Choroid plexus epithelial cell (primary cell): ENCODE measurements around the gene DGKD.
"Not testable (repeated sequence)": the region's sequence is repeated elsewhere in the genome, so short reads cannot be mapped to it uniquely, and the experiment has no call there.

Experiments used
- DNase-seq: peaks from one replicate; pipeline ENCODE4 v3.0.0-alpha.2; 2010; ENCODE audit warnings: low read depth
- H3K4me3 ChIP-seq: 2 replicates; pipeline ENCODE4 v1.5.1; 2011; ENCODE audit warnings: low read depth, mild to moderate bottlenecking, control low read depth, low read length, moderate library complexity
- CTCF ChIP-seq: conservative IDR thresholded peaks from 2 replicates; pipeline ENCODE4 v1.5.1; 2011; ENCODE audit warnings: low read depth, mild to moderate bottlenecking, control low read depth, inconsistent platforms, low read length, moderate library complexity

The DGKD gene

DNA sequence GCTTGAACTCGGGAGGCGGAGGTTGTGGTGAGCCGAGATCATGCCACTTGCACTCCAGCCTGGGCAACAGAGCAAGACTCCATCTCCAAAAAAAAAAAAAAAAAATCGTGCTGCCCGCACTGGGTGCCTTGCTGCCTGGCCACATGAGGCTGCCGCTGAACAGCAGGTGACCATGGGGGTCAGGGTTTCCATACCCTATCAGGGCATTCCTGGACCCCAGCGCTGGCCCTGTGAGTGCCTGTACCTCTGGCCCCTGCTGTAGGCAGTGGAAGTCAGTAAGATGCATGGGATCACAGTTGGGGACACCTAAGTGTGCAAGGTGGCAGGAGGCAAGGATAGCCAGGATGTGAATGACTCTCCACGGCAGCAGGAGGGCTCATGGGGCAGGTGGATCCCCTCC lies 27.8 kb upstream of the DGKD start:
- H3K4me3 ChIP-seq, result no peak overlapping the region
- no peak for DNase-seq
- no peak for TF ChIP-seq CTCF

- DNase-seq, result no peak
- no peak overlapping the region for H3K4me3 ChIP-seq
- TF ChIP-seq CTCF, result no peak
Observed at GRCh38 chr2:233328922-233329321, 25.4 kb upstream of the DGKD start.

DNA sequence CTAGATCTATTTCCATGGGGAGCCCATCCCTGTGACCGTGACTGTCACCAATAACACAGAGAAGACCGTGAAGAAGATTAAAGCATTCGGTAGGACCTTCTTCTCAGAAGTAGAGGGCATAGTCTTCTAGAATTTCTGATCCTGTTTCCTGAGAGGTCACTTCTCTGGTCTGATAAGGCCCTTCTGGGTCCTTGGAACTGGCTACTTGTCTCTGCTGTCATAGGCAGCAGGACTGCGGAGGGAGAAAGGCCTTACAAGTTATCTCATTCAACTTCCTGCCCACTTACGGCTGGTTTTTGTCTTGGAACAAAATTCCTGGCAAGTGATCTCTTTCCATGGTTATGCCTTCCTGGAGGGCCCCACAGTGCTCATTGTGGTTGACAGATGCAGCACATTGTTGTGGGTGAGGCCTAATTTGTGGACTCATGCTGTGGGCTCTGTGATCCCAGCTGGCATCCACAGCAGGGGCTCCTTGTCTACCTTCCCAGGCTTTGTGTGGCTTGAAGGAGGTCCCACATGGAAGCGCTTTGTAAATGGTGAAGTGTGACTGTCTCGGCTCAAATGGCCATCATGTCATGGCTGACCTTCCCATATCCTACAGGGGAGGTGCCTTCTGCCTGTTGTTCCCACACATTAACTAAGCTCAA lies 24.7 kb upstream of the DGKD start:
- no peak overlapping the region for H3K4me3 ChIP-seq
- no peak for TF ChIP-seq CTCF
- DNase-seq, result no peak

DNA sequence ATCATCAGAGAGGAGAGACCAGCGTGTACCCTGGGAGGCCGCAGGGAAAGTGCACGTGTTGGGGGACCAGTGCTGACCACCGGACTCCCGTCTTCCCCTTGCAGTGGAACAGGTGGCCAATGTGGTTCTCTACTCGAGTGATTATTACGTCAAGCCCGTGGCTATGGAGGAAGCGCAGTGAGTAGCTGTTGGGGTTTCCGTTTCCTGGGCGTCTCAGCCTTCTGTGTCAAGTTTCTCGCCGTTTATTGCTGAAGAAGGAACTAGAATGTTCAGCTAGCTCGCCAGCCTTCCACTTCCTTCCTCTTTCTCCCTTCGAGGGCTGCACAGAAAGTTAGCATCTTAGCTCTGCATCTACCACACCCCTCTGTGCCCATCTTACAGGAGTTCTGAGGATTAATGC lies 22.8 kb upstream of the DGKD start:
- DNase-seq, result no peak
- no peak overlapping the region for H3K4me3 ChIP-seq
- no peak for TF ChIP-seq CTCF

DNA sequence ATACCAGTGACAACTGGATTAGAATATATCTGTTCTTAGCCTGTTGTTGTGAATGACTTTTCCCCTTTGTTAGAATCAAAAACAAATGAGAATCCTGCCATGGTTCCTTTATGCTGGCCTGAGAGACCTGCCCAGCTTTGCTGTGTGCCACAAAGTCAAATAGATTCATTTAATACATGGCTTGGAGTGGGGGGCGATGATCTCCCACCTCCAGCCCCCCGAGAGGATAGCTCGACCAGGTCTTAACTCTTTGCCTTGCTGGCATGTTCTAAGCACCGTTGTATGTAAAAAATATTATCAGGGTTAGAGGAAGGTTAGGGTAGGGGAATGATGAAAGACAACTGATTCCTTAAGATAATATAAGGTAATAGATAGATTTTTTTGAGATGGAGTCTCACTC lies 22.2 kb upstream of the DGKD start:
- DNase-seq, result no peak
- H3K4me3 ChIP-seq, result no peak overlapping the region
- no peak for TF ChIP-seq CTCF

- H3K4me3 ChIP-seq, result no peak overlapping the region
- no peak for TF ChIP-seq CTCF
- DNase-seq, result no peak
Observed at GRCh38 chr2:233334915-233335314, 19.4 kb upstream of the DGKD start.

- not testable (repeated sequence) for H3K4me3 ChIP-seq, DNase-seq
Observed at GRCh38 chr2:233336091-233336490, 18.2 kb upstream of the DGKD start.
